Loucy (cell line): ENCODE data around the gene PNMA6E.

Source experiments
- H2AFZ ChIP-seq: fragments of 200-600 bp; sonication (generic); 2 replicates; pipeline ENCODE4 v1.6.0; 2016; ENCODE audit warnings: antibody characterized with exemption, mild to moderate bottlenecking, low read length, moderate library complexity
- H3F3A ChIP-seq: fragments of 200-600 bp; 2 replicates; pipeline ENCODE4 v1.6.0; 2016; ENCODE audit warnings: antibody characterized with exemption, low read depth, mild to moderate bottlenecking
- H3K27me3 ChIP-seq: fragments of 200-600 bp; sonication (generic); 2 replicates; pipeline ENCODE4 v1.6.1; 2014; ENCODE audit warnings: low read length, mild to moderate bottlenecking; ENCODE audit not compliant: insufficient read depth, poor library complexity, severe bottlenecking
- H3K36me3 ChIP-seq: fragments of 200-600 bp; sonication (generic); 2 replicates; pipeline ENCODE4 v1.6.1; 2016; ENCODE audit warnings: low read length; ENCODE audit not compliant: insufficient read depth
- H3K4me1 ChIP-seq: fragments of 200-600 bp; sonication (generic); 2 replicates; pipeline ENCODE4 v1.5.1; 2014; ENCODE audit warnings: low read length, mild to moderate bottlenecking; ENCODE audit not compliant: insufficient read depth, poor library complexity, severe bottlenecking
- H3K4me2 ChIP-seq: fragments of 200-600 bp; sonication (generic); 2 replicates; pipeline ENCODE4 v1.6.0; 2014; ENCODE audit warnings: antibody characterized with exemption, low read length, low read depth, mild to moderate bottlenecking; ENCODE audit not compliant: poor library complexity, severe bottlenecking
- H3K4me3 ChIP-seq: fragments of 200-600 bp; sonication (generic); 2 replicates; pipeline ENCODE4 v1.5.1; 2014; ENCODE audit warnings: low read length, mild to moderate bottlenecking, mixed read lengths; ENCODE audit not compliant: poor library complexity, severe bottlenecking
- H3K79me2 ChIP-seq: fragments of 200-600 bp; sonication (generic); 2 replicates; pipeline ENCODE4 v1.6.1; 2014; ENCODE audit warnings: low read length; ENCODE audit not compliant: insufficient read depth
- H3K9ac ChIP-seq: fragments of 200-600 bp; sonication (generic); 2 replicates; pipeline ENCODE4 v1.6.0; 2014; ENCODE audit warnings: mild to moderate bottlenecking, low read depth, low read length, moderate library complexity; ENCODE audit not compliant: poor library complexity, severe bottlenecking
- H3K9me2 ChIP-seq: fragments of 200-600 bp; sonication (generic); replicated peaks from 2 replicates; pipeline ENCODE4 v1.6.1; 2016; ENCODE audit warnings: low read depth, low read length, mixed read lengths
- H3K9me3 ChIP-seq: fragments of 200-600 bp; sonication (generic); 2 replicates; pipeline ENCODE4 v1.6.1; 2014; ENCODE audit warnings: mild to moderate bottlenecking, antibody characterized with exemption, low read length, low read depth; ENCODE audit not compliant: insufficient read depth
- H4K20me1 ChIP-seq: fragments of 200-600 bp; sonication (generic); 2 replicates; pipeline ENCODE4 v1.6.0; 2014; ENCODE audit warnings: antibody characterized with exemption, low read length, mild to moderate bottlenecking; ENCODE audit not compliant: insufficient read depth, poor library complexity, severe bottlenecking
- EZH2phosphoT487 ChIP-seq: fragments of 200-600 bp; IDR thresholded peaks from 2 replicates; pipeline ENCODE4 v1.6.1; 2018; ENCODE audit warnings: antibody characterized with exemption, mild to moderate bottlenecking, moderate library complexity, borderline replicate concordance
- TF ChIP-seq, protein P1 (sequence below): fragments of 200-600 bp; sonication (generic); conservative IDR thresholded peaks from 2 replicates; pipeline ENCODE4 v1.5.1; 2014; ENCODE audit warnings: mild to moderate bottlenecking, antibody characterized with exemption, low read length

Gene PNMA6E

DNA sequence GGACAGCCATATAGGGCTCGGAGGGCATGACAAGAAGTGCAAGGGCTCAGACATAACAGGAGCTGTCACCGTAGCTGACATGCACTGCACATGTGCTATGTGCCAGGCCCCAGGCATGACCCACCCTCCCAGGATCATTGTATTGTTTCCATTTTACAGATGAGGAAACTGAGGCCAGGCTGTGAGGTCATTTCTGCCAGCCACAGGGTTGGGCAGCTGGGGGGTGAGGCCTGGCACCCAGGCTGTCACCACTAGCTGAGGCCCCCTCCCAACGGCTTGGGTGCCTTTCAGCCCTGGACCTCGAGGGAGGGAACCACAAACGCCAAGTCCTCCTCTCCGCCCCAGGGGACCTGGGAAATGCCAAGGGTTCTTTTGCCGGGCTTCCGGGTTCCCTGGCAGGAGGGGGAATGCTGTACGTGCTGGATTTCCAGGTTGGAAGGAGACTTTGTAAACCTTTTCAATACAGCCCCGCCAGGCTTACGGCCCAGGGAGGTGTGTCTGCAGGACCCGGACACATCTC is 32.1 kb upstream of the PNMA6E start:
- TF ChIP-seq, protein P1, sequence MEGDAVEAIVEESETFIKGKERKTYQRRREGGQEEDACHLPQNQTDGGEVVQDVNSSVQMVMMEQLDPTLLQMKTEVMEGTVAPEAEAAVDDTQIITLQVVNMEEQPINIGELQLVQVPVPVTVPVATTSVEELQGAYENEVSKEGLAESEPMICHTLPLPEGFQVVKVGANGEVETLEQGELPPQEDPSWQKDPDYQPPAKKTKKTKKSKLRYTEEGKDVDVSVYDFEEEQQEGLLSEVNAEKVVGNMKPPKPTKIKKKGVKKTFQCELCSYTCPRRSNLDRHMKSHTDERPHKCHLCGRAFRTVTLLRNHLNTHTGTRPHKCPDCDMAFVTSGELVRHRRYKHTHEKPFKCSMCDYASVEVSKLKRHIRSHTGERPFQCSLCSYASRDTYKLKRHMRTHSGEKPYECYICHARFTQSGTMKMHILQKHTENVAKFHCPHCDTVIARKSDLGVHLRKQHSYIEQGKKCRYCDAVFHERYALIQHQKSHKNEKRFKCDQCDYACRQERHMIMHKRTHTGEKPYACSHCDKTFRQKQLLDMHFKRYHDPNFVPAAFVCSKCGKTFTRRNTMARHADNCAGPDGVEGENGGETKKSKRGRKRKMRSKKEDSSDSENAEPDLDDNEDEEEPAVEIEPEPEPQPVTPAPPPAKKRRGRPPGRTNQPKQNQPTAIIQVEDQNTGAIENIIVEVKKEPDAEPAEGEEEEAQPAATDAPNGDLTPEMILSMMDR: no peak
- TF ChIP-seq EZH2phosphoT487: no peak
- no peak overlapping the region for H3K4me3 ChIP-seq
- no peak overlapping the region for H3K9ac ChIP-seq
- no peaks in the 10 kb centered on the region for H3K36me3 ChIP-seq
- H3K79me2 ChIP-seq: no peaks in the 10 kb centered on the region
- H3K4me1 ChIP-seq: no peaks in the 10 kb centered on the region
- no peaks in the 10 kb centered on the region for H3K27me3 ChIP-seq
- H3F3A ChIP-seq: no peaks in the 10 kb centered on the region
- no peaks in the 10 kb centered on the region for H4K20me1 ChIP-seq
- no peaks in the 10 kb centered on the region for H3K9me3 ChIP-seq
- H3K9me2 ChIP-seq: no peaks in the 10 kb centered on the region
- H3K4me2 ChIP-seq: no peak overlapping the region
- H2AFZ ChIP-seq: no peak overlapping the region

DNA sequence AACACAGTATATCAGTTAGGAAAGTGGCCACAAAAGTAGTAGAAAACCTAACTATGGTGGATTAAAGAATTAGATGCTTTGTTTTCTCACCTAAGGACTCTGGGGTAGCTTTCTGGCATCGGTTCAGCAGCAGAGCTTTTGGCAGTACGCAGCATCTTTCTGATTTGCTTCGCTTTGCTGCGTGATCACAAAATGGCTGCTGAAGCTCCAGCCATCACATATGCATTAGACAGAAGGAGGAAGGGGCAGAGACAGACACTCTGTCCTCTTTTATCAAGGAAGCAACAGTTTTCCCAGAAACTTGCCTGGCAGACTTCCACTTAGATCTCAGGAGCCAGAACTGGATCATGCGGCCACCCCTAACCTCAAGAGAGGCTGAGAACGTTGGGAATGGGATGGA is 29.6 kb upstream of the PNMA6E start:
- H3K79me2 ChIP-seq: no peaks in the 10 kb centered on the region
- no peaks in the 10 kb centered on the region for H3K9me3 ChIP-seq
- no peaks in the 10 kb centered on the region for H3K36me3 ChIP-seq
- H4K20me1 ChIP-seq: no peaks in the 10 kb centered on the region
- no peaks in the 10 kb centered on the region for H3K4me1 ChIP-seq
- no peak overlapping the region for H3K4me2 ChIP-seq
- H3K4me3 ChIP-seq: no peak overlapping the region
- H2AFZ ChIP-seq: no peak overlapping the region
- H3F3A ChIP-seq: no peaks in the 10 kb centered on the region
- H3K27me3 ChIP-seq: no peaks in the 10 kb centered on the region
- no peak for TF ChIP-seq EZH2phosphoT487
- TF ChIP-seq, protein P1: no peak
- no peaks in the 10 kb centered on the region for H3K9me2 ChIP-seq
- H3K9ac ChIP-seq: no peak overlapping the region

DNA sequence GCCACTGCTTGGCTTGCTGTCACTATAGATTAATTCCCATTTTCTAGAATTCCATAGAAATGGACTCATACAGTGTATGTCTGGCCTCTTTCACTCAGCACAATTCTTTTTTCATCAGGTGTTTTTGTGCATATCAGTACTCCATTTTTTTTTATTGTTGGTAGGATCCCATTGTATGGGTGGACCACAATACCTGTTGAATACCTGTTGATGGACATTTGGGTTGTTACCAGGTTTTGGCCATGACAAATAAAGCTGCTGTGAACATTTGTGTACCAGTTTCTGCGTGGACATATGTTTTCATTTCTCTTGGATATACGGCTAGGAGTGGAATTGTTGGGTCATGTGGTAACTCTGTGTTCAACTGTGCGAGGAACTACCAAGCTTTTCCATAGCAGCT is 25.1 kb upstream of the PNMA6E start:
- Histone ChIP-seq H3K4me3 (no peak overlapping the region), H3K27me3 (no peaks in the 10 kb centered on the region), H3K9ac (no peak overlapping the region), H3K9me3 (no peaks in the 10 kb centered on the region), H3K4me1 (no peaks in the 10 kb centered on the region), H3K36me3 (no peaks in the 10 kb centered on the region), H4K20me1 (no peaks in the 10 kb centered on the region), H3K4me2 (no peak overlapping the region), H2AFZ (no peak overlapping the region), H3F3A (no peaks in the 10 kb centered on the region), H3K9me2 (no peaks in the 10 kb centered on the region), H3K79me2 (no peaks in the 10 kb centered on the region)
- TF ChIP-seq EZH2phosphoT487: no peak
- TF ChIP-seq, protein P1: no peak
